K562 (cell line): ENCODE results near the gene EDRF1. TPM values are rescaled to one million over a fixed set of nuclear protein-coding genes. Genes with fewer than 3 reads are reported as not detected.

Source experiments
- BHLHE40 ChIP-seq: IDR thresholded peaks from 2 replicates; pipeline ENCODE4 v1.6.1; 2011; ENCODE audit warnings: low read length, improper control_type of control experiment
- BRD9 ChIP-seq: fragments of 450-650 bp; IDR thresholded peaks from 2 replicates; pipeline ENCODE4 v1.6.1; 2018; ENCODE audit warnings: low read depth; ENCODE audit not compliant: partially characterized antibody
- DMBX1 ChIP-seq: fragments of 250-450 bp; sonication (Bioruptor Pico); IDR thresholded peaks from 2 replicates; pipeline ENCODE4 v1.8.0; 2022; ENCODE audit warnings: inconsistent platforms, mild to moderate bottlenecking, moderate library complexity, borderline replicate concordance
- EP400 ChIP-seq: fragments of 450-650 bp; IDR thresholded peaks from 2 replicates; pipeline ENCODE4 v1.6.1; 2017; ENCODE audit warnings: antibody characterized with exemption, mild to moderate bottlenecking, moderate library complexity
- GABPB1 ChIP-seq: sonication (generic); formaldehyde crosslinking; IDR thresholded peaks from 2 replicates; pipeline ENCODE4 v1.8.0; 2022; ENCODE audit warnings: mild to moderate bottlenecking, missing genetic modification reagents
- POLR2AphosphoS5 ChIP-seq: IDR thresholded peaks from 2 replicates; pipeline ENCODE4 v1.6.1; 2011; ENCODE audit warnings: mild to moderate bottlenecking, low read depth, low read length, moderate library complexity; ENCODE audit not compliant: control insufficient read depth, insufficient read depth
- PRMT5 ChIP-seq: sonication (generic); formaldehyde crosslinking; IDR thresholded peaks from 2 replicates; pipeline ENCODE4 v1.5.0; 2020; ENCODE audit warnings: missing genetic modification reagents
- TAF9B ChIP-seq: fragments of 450-650 bp; IDR thresholded peaks from 2 replicates; pipeline ENCODE4 v1.6.1; 2018; ENCODE audit warnings: mild to moderate bottlenecking; ENCODE audit not compliant: partially characterized antibody
- TAL1 ChIP-seq: fragments of 450-650 bp; IDR thresholded peaks from 2 replicates; pipeline ENCODE4 v1.6.1; 2016; ENCODE audit warnings: mild to moderate bottlenecking
- YY1 ChIP-seq, 3 experiments: IDR thresholded peaks; 2 replicates each; pipeline ENCODE4 v1.6.1; 2011; ENCODE audit warnings: low read length in 2 of 3, mild to moderate bottlenecking in 2 of 3, moderate library complexity in 2 of 3, borderline replicate concordance in 1 of 3, control low read depth in 1 of 3, low read depth in 1 of 3; ENCODE audit not compliant: insufficient read depth in 3 of 3, insufficient replicate concordance in 2 of 3, control insufficient read depth in 1 of 3, insufficient read length in 1 of 3; ENCODE audit errors: extremely low read depth in 1 of 3
- ZBTB7A ChIP-seq: IDR thresholded peaks from 2 replicates; pipeline ENCODE4 v1.6.1; 2011; ENCODE audit warnings: low read depth, mild to moderate bottlenecking, low read length, moderate library complexity, borderline replicate concordance; ENCODE audit not compliant: control insufficient read depth
- ZNF12 ChIP-seq: sonication (generic); formaldehyde crosslinking; IDR thresholded peaks from 2 replicates; pipeline ENCODE4 v1.4.0; 2020; ENCODE audit warnings: mild to moderate bottlenecking, missing genetic modification reagents
- ZNF77 ChIP-seq: fragments of 250-450 bp; sonication (Bioruptor Pico); IDR thresholded peaks from 2 replicates; pipeline ENCODE4 v1.5.0; 2020
- polyA plus RNA-seq, 8 experiments: library from polyadenylated mRNA; depleted of rRNA in 4 of 8; stranded (reverse) in 5 of 8; unstranded in 3 of 8; fragments of >200 nt; fragmentation: Nextera tagmentation in 2 of 8; fragmentation: Illumina TruSeq in 1 of 8; extraction: Ambion mirVana in 2 of 8; extraction: Trizol in 1 of 8; gene quantifications; 2 replicates each; pipeline versions ENCODE4 v1.2.1 to v1.2.3, GENCODE V29; 2011 to 2014; ENCODE audit warnings: inconsistent platforms in 1 of 8, missing spikeins in 1 of 8
- total RNA-seq, 7 experiments: library from RNA; depleted of rRNA in 6 of 7; stranded (reverse); fragments of >200 nt in 6 of 7; fragmentation: Illumina TruSeq in 2 of 7; extraction: Trizol in 2 of 7; gene quantifications; 2 replicates each; pipeline versions ENCODE4 v1.2.1 to v1.2.3, GENCODE V29; 2011 to 2021; ENCODE audit warnings: low replicate concordance in 1 of 7
- TF ChIP-seq, protein P1 (sequence below): sonication (generic); formaldehyde crosslinking; IDR thresholded peaks from 2 replicates; pipeline ENCODE4 v1.8.0; 2022; ENCODE audit warnings: missing genetic modification reagents, mild to moderate bottlenecking, moderate library complexity, borderline replicate concordance
- TF ChIP-seq, protein P2 (sequence below): fragments of 450-650 bp; IDR thresholded peaks from 2 replicates; pipeline ENCODE4 v1.6.1; 2016
- TF ChIP-seq, protein P3 (sequence below): sonication (generic); formaldehyde crosslinking; IDR thresholded peaks from 2 replicates; pipeline ENCODE4 v1.8.0; 2022; ENCODE audit warnings: mild to moderate bottlenecking, missing genetic modification reagents

EDRF1 gene
- total and polyA plus RNA-seq, 9 of the 15 experiments (the other 6 are each of a cell fraction or from before 2014, with no cell fraction given), result 7.6 to 26.0 (median 18.6) TPM

GRCh38 chr10:125719173-125720001 is at the start of gene EDRF1 (continued):
- TF ChIP-seq ZNF12 (CRISPR knock-in tag) (0 out of 2 replicates have a peak, but pooled peaks have one; percentile 31), ZBTB7A (peak; percentile 54; the same call in 1 of the 2 replicates), YY1 (IDR thresholded peaks at IDR 0.05; ENCODE audit: borderline replicate concordance in 1 of 3, control insufficient read depth in 1 of 3, extremely low read depth in 1 of 3, insufficient read depth in 3 of 3, insufficient read length in 1 of 3, insufficient replicate concordance in 2 of 3, low read depth in 1 of 3, low read length in 2 of 3) (peak in 2 of 3 experiments; percentile 27 to 40), EP400 (peak; percentile 69), POLR2AphosphoS5 (peak; percentile 70; the same call in 1 of the 2 replicates), BHLHE40 (peak; percentile 76), GABPB1 (peak; percentile 85), PRMT5 (CRISPR knock-in tag) (no peak), DMBX1 (CRISPR knock-in tag) (no peak), BRD9 (no peak), TAF9B (peak; percentile 43), TAL1 (no peak), ZNF77 (CRISPR knock-in tag) (no peak)
- TF ChIP-seq, protein P1, sequence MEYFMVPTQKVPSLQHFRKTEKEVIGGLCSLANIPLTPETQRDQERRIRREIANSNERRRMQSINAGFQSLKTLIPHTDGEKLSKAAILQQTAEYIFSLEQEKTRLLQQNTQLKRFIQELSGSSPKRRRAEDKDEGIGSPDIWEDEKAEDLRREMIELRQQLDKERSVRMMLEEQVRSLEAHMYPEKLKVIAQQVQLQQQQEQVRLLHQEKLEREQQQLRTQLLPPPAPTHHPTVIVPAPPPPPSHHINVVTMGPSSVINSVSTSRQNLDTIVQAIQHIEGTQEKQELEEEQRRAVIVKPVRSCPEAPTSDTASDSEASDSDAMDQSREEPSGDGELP (CRISPR knock-in tag), result 0 out of 2 replicates have a peak, but pooled peaks have one; percentile 46
- TF ChIP-seq, protein P2, sequence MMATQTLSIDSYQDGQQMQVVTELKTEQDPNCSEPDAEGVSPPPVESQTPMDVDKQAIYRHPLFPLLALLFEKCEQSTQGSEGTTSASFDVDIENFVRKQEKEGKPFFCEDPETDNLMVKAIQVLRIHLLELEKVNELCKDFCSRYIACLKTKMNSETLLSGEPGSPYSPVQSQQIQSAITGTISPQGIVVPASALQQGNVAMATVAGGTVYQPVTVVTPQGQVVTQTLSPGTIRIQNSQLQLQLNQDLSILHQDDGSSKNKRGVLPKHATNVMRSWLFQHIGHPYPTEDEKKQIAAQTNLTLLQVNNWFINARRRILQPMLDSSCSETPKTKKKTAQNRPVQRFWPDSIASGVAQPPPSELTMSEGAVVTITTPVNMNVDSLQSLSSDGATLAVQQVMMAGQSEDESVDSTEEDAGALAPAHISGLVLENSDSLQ, result peak; percentile 92
- TF ChIP-seq, protein P3, sequence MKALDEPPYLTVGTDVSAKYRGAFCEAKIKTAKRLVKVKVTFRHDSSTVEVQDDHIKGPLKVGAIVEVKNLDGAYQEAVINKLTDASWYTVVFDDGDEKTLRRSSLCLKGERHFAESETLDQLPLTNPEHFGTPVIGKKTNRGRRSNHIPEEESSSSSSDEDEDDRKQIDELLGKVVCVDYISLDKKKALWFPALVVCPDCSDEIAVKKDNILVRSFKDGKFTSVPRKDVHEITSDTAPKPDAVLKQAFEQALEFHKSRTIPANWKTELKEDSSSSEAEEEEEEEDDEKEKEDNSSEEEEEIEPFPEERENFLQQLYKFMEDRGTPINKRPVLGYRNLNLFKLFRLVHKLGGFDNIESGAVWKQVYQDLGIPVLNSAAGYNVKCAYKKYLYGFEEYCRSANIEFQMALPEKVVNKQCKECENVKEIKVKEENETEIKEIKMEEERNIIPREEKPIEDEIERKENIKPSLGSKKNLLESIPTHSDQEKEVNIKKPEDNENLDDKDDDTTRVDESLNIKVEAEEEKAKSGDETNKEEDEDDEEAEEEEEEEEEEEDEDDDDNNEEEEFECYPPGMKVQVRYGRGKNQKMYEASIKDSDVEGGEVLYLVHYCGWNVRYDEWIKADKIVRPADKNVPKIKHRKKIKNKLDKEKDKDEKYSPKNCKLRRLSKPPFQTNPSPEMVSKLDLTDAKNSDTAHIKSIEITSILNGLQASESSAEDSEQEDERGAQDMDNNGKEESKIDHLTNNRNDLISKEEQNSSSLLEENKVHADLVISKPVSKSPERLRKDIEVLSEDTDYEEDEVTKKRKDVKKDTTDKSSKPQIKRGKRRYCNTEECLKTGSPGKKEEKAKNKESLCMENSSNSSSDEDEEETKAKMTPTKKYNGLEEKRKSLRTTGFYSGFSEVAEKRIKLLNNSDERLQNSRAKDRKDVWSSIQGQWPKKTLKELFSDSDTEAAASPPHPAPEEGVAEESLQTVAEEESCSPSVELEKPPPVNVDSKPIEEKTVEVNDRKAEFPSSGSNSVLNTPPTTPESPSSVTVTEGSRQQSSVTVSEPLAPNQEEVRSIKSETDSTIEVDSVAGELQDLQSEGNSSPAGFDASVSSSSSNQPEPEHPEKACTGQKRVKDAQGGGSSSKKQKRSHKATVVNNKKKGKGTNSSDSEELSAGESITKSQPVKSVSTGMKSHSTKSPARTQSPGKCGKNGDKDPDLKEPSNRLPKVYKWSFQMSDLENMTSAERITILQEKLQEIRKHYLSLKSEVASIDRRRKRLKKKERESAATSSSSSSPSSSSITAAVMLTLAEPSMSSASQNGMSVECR, result peak; percentile 56; the same call in 1 of the 2 replicates
